ENCODE data around the gene ARHGDIB. TPM values are rescaled to one million over a fixed set of nuclear protein-coding genes. Genes with fewer than 3 reads are reported as not detected.

The ARHGDIB gene
- total RNA-seq, 1 donor from 2014 or later = 19.0 TPM

DNA sequence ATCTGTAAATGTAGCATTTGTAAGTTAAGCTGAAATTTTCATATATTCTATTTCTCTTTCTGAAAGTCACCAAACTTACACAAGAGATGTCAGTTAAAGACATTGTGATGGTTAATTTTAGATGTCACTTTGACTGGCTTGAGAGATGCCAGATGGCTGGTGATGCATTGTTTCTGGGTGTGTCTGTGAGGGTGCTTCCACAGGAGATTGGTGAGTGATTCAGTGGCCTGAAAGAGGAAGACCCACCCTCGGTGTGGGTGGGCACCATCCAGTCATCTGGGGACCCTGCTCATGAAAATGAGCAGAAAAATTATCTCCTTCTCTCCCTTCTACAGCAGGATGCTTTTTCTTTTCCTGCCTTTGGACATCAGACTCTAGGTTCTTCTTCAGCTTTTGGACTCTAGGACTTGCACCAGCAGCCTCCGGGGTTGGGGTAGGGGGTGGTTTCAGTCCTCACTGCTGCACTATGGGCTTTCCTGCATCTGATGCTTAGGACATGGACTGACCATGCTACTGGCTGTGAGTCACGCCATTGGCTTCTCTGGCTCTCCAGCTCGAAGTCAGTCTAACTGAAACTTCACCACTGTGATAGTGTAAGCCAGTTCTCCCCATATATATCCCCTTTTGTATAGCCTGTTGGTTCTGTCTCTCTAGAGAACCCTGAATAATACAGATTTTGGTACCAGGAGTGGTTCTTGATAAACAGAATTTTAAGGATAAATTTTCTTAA, 32.3 kb upstream of the ARHGDIB start:
- peaks cover 4% of the 10 kb centered on the region for H3K9me3 Mint-ChIP-seq (ENCODE audit: unreplicated experiment)
- H3K4me1 ChIP-seq (ENCODE audit: insufficient read depth, low read length) = no peaks in the 10 kb centered on the region
- no peaks in the 10 kb centered on the region for H3K36me3 ChIP-seq (ENCODE audit: insufficient read depth, low read length)
- H3K27me3 ChIP-seq (ENCODE audit: insufficient read depth, low read length) = no peaks in the 10 kb centered on the region
- TF ChIP-seq EZH2 (IDR thresholded peaks at IDR 0.05; ENCODE audit: insufficient read depth, low read length) = no peak
- TF ChIP-seq, protein P1, sequence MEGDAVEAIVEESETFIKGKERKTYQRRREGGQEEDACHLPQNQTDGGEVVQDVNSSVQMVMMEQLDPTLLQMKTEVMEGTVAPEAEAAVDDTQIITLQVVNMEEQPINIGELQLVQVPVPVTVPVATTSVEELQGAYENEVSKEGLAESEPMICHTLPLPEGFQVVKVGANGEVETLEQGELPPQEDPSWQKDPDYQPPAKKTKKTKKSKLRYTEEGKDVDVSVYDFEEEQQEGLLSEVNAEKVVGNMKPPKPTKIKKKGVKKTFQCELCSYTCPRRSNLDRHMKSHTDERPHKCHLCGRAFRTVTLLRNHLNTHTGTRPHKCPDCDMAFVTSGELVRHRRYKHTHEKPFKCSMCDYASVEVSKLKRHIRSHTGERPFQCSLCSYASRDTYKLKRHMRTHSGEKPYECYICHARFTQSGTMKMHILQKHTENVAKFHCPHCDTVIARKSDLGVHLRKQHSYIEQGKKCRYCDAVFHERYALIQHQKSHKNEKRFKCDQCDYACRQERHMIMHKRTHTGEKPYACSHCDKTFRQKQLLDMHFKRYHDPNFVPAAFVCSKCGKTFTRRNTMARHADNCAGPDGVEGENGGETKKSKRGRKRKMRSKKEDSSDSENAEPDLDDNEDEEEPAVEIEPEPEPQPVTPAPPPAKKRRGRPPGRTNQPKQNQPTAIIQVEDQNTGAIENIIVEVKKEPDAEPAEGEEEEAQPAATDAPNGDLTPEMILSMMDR (IDR thresholded peaks at IDR 0.05; ENCODE audit: insufficient read depth, low read depth, low read length) = no peak
- no peak overlapping the region for H3K4me2 ChIP-seq (ENCODE audit: low read length)
- no peaks in the 10 kb centered on the region for H3K27me3 Mint-ChIP-seq (ENCODE audit: low read depth, unreplicated experiment)
- H3K9me3 ChIP-seq (ENCODE audit: insufficient read depth, low read depth, low read length) = no peaks in the 10 kb centered on the region
- no peak overlapping the region for H3K9ac ChIP-seq (ENCODE audit: low read length)
- H3K4me3 Mint-ChIP-seq (ENCODE audit: unreplicated experiment) = no peak overlapping the region
- FAIRE-seq (peak; percentile 41), DNase-seq (ENCODE audit: low read depth) (peak; percentile 62)
- H3K4me1 Mint-ChIP-seq (ENCODE audit: low read depth, unreplicated experiment) = peaks cover 12% of the 10 kb centered on the region
- H3K4me3 ChIP-seq (ENCODE audit: insufficient read depth, low read depth, low read length) = no peak overlapping the region
- peak overlapping the region; percentile 24 for H2AFZ ChIP-seq (ENCODE audit: low read depth, low read length)
- H3K36me3 Mint-ChIP-seq (ENCODE audit: low read depth, unreplicated experiment) = no peaks in the 10 kb centered on the region
- H3K79me2 ChIP-seq (ENCODE audit: insufficient read depth, low read length) = no peaks in the 10 kb centered on the region
- H3K27ac ChIP-seq (ENCODE audit: low read depth, low read length) = no peak overlapping the region
- H4K20me1 ChIP-seq (ENCODE audit: insufficient read depth, low read length) = no peaks in the 10 kb centered on the region
- peak overlapping the region; percentile 51 for H3K27ac Mint-ChIP-seq (ENCODE audit: unreplicated experiment)

DNA sequence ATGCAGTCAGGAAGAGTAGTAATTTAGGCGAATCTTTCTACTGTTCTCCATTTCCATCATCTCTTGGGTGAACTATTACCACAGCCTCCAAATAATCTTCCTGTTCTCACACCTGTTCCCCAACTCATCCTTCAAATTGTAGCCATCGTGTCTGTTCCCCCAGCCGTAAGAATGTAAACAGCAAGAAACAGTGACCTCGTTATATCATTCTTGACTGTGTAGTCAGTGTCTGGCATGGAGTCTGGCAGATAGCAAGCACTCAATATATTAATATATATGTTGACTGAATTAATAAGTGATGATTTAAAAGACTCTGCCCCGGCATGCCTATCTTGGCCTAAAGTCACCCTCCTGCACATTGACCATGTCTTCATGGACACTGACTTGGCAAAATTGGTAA, 31.7 kb upstream of the ARHGDIB start:
- Histone ChIP-seq H3K4me3 (ENCODE audit: insufficient read depth, low read depth, low read length) (no peak overlapping the region), H3K9me3 (ENCODE audit: insufficient read depth, low read depth, low read length) (no peaks in the 10 kb centered on the region), H3K36me3 (ENCODE audit: insufficient read depth, low read length) (no peaks in the 10 kb centered on the region), H3K79me2 (ENCODE audit: insufficient read depth, low read length) (no peaks in the 10 kb centered on the region), H3K4me2 (ENCODE audit: low read length) (no peak overlapping the region), H2AFZ (ENCODE audit: low read depth, low read length) (no peak overlapping the region), H4K20me1 (ENCODE audit: insufficient read depth, low read length) (no peaks in the 10 kb centered on the region), H3K27me3 (ENCODE audit: insufficient read depth, low read length) (no peaks in the 10 kb centered on the region), H3K27ac (ENCODE audit: low read depth, low read length) (no peak overlapping the region), H3K4me1 (ENCODE audit: insufficient read depth, low read length) (no peaks in the 10 kb centered on the region), H3K9ac (ENCODE audit: low read length) (no peak overlapping the region)
- Mint-ChIP-seq H3K36me3 (ENCODE audit: low read depth, unreplicated experiment) (no peaks in the 10 kb centered on the region), H3K27ac (ENCODE audit: unreplicated experiment) (peak overlapping the region; percentile 51), H3K27me3 (ENCODE audit: low read depth, unreplicated experiment) (no peaks in the 10 kb centered on the region), H3K4me1 (ENCODE audit: low read depth, unreplicated experiment) (peaks cover 12% of the 10 kb centered on the region), H3K9me3 (ENCODE audit: unreplicated experiment) (peaks cover 4% of the 10 kb centered on the region), H3K4me3 (ENCODE audit: unreplicated experiment) (no peak overlapping the region)
- FAIRE-seq (no peak), DNase-seq (ENCODE audit: low read depth) (peak; percentile 24)
- TF ChIP-seq EZH2 (IDR thresholded peaks at IDR 0.05; ENCODE audit: insufficient read depth, low read length) = no peak
- TF ChIP-seq, protein P1 (IDR thresholded peaks at IDR 0.05; ENCODE audit: insufficient read depth, low read depth, low read length) = no peak

DNA sequence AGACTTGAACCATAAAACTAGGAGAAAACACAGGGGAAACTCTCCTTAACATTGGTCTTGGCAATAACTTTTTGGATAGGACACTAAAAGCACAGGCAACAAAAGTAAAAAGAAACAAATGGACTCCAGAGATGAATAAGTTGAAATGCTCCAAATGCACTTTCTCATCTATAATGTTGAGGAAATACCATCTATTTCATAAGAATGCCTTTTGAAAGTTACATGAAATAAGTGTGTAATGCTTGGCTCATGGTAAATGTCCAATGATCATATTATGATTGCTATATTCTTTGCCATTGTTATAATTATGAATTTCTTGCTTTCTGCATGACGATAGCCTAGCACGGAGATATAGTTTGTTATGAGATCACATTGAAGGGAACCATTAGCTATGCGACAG, 31.3 kb upstream of the ARHGDIB start:
- Histone ChIP-seq H4K20me1 (ENCODE audit: insufficient read depth, low read length) (no peaks in the 10 kb centered on the region), H3K4me3 (ENCODE audit: insufficient read depth, low read depth, low read length) (no peak overlapping the region), H3K79me2 (ENCODE audit: insufficient read depth, low read length) (no peaks in the 10 kb centered on the region), H3K27me3 (ENCODE audit: insufficient read depth, low read length) (no peaks in the 10 kb centered on the region), H3K4me2 (ENCODE audit: low read length) (no peak overlapping the region), H3K9me3 (ENCODE audit: insufficient read depth, low read depth, low read length) (no peaks in the 10 kb centered on the region), H3K27ac (ENCODE audit: low read depth, low read length) (no peak overlapping the region), H3K4me1 (ENCODE audit: insufficient read depth, low read length) (no peaks in the 10 kb centered on the region), H3K36me3 (ENCODE audit: insufficient read depth, low read length) (no peaks in the 10 kb centered on the region), H2AFZ (ENCODE audit: low read depth, low read length) (no peak overlapping the region), H3K9ac (ENCODE audit: low read length) (no peak overlapping the region)
- no peak for DNase-seq (ENCODE audit: low read depth)
- TF ChIP-seq EZH2 (IDR thresholded peaks at IDR 0.05; ENCODE audit: insufficient read depth, low read length) = no peak
- peak overlapping the region; percentile 8 for H3K27ac Mint-ChIP-seq (ENCODE audit: unreplicated experiment)
- H3K4me1 Mint-ChIP-seq (ENCODE audit: low read depth, unreplicated experiment) = peaks cover 12% of the 10 kb centered on the region
- no peak overlapping the region for H3K4me3 Mint-ChIP-seq (ENCODE audit: unreplicated experiment)
- H3K27me3 Mint-ChIP-seq (ENCODE audit: low read depth, unreplicated experiment) = no peaks in the 10 kb centered on the region
- peaks cover 4% of the 10 kb centered on the region for H3K9me3 Mint-ChIP-seq (ENCODE audit: unreplicated experiment)
- no peak for FAIRE-seq
- no peaks in the 10 kb centered on the region for H3K36me3 Mint-ChIP-seq (ENCODE audit: low read depth, unreplicated experiment)

All from astrocyte (in vitro differentiated cells and primary cell).